ENCODE results near the gene ENTPD3.

The ENTPD3 gene

GRCh38 chr3:40397912-40398311 is 10.9 kb downstream of the ENTPD3 start:
- CTCF ChIA-PET, result no interaction called here
- no peak for TF ChIP-seq CTCF (IDR thresholded peaks at IDR 0.05; ENCODE audit: control extremely low read depth, extremely low read depth, low read depth, missing control alignments)
- POLR2A ChIA-PET, result no interaction called here
- no peak for DNase-seq (ENCODE audit: extremely low spot score)

- ChIA-PET CTCF (no interaction called here), POLR2A (no interaction called here)
- DNase-seq (ENCODE audit: extremely low spot score), result no peak
- TF ChIP-seq CTCF (IDR thresholded peaks at IDR 0.05; ENCODE audit: control extremely low read depth, extremely low read depth, low read depth, missing control alignments), result no peak
Measured at GRCh38 chr3:40398346-40398745, 11.4 kb downstream of the ENTPD3 start.

- TF ChIP-seq CTCF (IDR thresholded peaks at IDR 0.05; ENCODE audit: control extremely low read depth, extremely low read depth, low read depth, missing control alignments), result no peak
- DNase-seq (ENCODE audit: extremely low spot score), result no peak
- ChIA-PET POLR2A (no interaction called here), CTCF (no interaction called here)
Measured at GRCh38 chr3:40404591-40405198, 17.7 kb downstream of the ENTPD3 start.

- ChIA-PET POLR2A (no interaction called here), CTCF (no interaction called here)
- no peak for TF ChIP-seq CTCF (IDR thresholded peaks at IDR 0.05; ENCODE audit: control extremely low read depth, extremely low read depth, low read depth, missing control alignments)
- no peak for DNase-seq (ENCODE audit: extremely low spot score)
Measured at GRCh38 chr3:40407007-40407406, 20.0 kb downstream of the ENTPD3 start.

GRCh38 chr3:40407611-40408010 is 20.6 kb downstream of the ENTPD3 start:
- DNase-seq (ENCODE audit: extremely low spot score), result no peak
- no peak for TF ChIP-seq CTCF (IDR thresholded peaks at IDR 0.05; ENCODE audit: control extremely low read depth, extremely low read depth, low read depth, missing control alignments)
- ChIA-PET POLR2A (no interaction called here), CTCF (interaction anchor here (1.3 to 1.6 kb wide), 2 partner anchors 22 to 80 kb away, joined by 4 read pairs; no protein-coding TSS in a partner anchor)

GRCh38 chr3:40414270-40414669 is 27.3 kb downstream of the ENTPD3 start:
- no peak for TF ChIP-seq CTCF (IDR thresholded peaks at IDR 0.05; ENCODE audit: control extremely low read depth, extremely low read depth, low read depth, missing control alignments)
- no peak for DNase-seq (ENCODE audit: extremely low spot score)
- POLR2A ChIA-PET, result no interaction called here
- CTCF ChIA-PET, result interaction anchor here (1.3 to 1.4 kb wide), 2 partner anchors 10 to 16 kb away, joined by 3 to 6 read pairs; no protein-coding TSS in a partner anchor
